GM13977 (cell line): ENCODE measurements around the gene MAOA.

Experiments
- DNase-seq: peaks from one replicate; pipeline ENCODE4 v3.0.0; 2012; ENCODE audit warnings: low spot score
- in situ Hi-C: fragments of 300-500 bp; cut with MboI; formaldehyde crosslinking; loops from one replicate; pipeline ENCODE4 v1.12.0; 2022; ENCODE audit warnings: low sequenced_read_pairs, low pct_unique_long_range_greater_than_20kb, mixed read lengths, inconsistent platforms; ENCODE audit not compliant: unreplicated experiment
- TF ChIP-seq, protein P1 (sequence below): IDR thresholded peaks from 2 replicates; pipeline ENCODE4 v1.5.1; 2012; ENCODE audit warnings: mild to moderate bottlenecking, control low read depth; ENCODE audit not compliant: insufficient read depth; ENCODE audit errors: extremely low read depth, missing control alignments

MAOA gene

DNA sequence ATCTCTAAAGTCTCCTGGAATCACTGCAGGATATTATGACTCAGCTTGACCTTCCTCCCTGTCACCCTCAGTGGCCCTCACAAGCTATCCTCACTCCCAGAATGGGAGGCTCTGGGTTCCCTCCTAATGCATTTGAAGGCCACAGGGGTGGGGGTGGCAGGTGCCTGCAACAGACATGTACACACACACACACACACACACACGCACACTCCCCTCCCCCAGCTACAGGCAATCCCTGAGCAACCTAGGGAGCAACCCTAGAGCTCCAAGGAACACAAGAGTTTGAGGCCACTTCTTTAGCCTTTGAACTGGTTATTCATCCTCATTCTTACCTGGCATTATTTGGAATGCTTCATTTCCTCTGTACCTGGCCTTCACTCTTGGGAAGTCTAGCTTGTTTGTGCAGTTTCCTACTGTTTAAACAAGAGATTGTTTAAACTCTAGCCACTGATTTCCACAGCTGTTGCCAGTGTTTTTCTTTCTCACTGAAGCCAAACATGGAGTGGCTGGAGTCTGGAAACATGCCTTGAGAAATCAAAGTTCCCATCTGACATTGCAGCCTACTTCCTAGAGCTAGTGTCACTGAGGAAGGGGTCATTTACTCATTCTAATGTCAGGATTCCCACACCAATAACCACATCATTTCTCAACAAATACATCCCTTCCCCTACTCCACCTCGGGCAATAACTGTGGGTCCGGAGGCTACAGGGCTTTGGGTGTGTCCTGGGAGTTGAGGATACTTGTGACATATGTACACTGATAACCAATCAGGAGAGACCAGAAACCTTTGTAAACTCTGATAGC lies 37.7 kb downstream of the MAOA start:
- DNase-seq, result no peak
- TF ChIP-seq, protein P1, sequence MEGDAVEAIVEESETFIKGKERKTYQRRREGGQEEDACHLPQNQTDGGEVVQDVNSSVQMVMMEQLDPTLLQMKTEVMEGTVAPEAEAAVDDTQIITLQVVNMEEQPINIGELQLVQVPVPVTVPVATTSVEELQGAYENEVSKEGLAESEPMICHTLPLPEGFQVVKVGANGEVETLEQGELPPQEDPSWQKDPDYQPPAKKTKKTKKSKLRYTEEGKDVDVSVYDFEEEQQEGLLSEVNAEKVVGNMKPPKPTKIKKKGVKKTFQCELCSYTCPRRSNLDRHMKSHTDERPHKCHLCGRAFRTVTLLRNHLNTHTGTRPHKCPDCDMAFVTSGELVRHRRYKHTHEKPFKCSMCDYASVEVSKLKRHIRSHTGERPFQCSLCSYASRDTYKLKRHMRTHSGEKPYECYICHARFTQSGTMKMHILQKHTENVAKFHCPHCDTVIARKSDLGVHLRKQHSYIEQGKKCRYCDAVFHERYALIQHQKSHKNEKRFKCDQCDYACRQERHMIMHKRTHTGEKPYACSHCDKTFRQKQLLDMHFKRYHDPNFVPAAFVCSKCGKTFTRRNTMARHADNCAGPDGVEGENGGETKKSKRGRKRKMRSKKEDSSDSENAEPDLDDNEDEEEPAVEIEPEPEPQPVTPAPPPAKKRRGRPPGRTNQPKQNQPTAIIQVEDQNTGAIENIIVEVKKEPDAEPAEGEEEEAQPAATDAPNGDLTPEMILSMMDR, result no peak
- in situ Hi-C loops, result no loop called here

GRCh38 chrX:43699475-43699874 lies 43.4 kb downstream of the MAOA start:
- no peak for DNase-seq
- in situ Hi-C loops, result no loop called here
- TF ChIP-seq, protein P1, result no peak

DNA sequence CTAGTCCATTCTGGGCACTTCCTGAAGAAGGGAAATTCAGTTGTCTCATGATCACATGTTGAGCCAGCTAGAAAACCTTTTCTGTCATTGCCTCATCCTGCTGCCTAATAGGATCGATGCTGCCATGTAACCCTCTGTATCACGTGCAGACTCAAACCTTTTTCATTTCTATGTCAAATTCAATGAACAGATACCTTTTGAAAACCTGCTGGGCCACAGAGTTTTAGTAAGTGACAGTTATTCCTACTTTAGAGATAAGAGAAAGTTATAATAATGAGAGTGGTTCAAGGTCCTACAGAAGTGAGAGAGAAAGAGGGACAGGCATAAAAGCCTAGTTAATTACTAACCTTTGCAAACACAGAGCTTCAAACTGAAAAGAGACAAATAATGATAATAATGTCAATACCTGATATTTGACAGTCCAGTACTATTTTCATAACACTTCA lies 46.0 kb downstream of the MAOA start:
- DNase-seq, result no peak
- in situ Hi-C loops, result no loop called here
- TF ChIP-seq, protein P1, result no peak

DNA sequence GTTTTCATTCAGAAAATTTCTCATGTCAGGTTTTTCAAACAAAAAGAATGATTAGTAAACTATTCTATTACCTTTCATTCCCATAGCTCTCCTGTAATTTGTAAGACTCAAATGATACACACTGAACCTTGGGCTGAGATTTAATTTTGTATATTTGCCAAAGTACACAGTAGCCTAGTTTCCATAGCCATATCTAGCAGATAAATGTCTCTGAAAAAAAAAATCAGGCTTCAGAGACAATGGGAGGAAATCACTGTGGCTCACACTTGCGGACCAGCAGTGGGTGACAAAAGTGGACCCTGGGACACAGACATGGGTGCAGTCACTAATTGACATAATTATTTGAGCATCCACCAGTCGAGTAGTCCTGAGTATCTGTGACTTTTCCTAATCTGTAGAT lies 46.6 kb downstream of the MAOA start:
- TF ChIP-seq, protein P1, result no peak
- in situ Hi-C loops, result no loop called here
- no peak for DNase-seq

GRCh38 chrX:43703211-43703791 lies 47.2 kb downstream of the MAOA start:
- TF ChIP-seq, protein P1, result no peak
- DNase-seq, result no peak
- in situ Hi-C loops, result no loop called here

GRCh38 chrX:43706786-43707370 lies 50.8 kb downstream of the MAOA start:
- TF ChIP-seq, protein P1, result no peak
- no peak for DNase-seq
- in situ Hi-C loops, result no loop called here
